ENCODE results near the gene SCARF1. TPM values are rescaled to one million over a fixed set of nuclear protein-coding genes. Genes with fewer than 3 reads are reported as not detected.

Gene SCARF1
- total RNA-seq, 1 experiment from 2014 or later, result 0.40 TPM

DNA sequence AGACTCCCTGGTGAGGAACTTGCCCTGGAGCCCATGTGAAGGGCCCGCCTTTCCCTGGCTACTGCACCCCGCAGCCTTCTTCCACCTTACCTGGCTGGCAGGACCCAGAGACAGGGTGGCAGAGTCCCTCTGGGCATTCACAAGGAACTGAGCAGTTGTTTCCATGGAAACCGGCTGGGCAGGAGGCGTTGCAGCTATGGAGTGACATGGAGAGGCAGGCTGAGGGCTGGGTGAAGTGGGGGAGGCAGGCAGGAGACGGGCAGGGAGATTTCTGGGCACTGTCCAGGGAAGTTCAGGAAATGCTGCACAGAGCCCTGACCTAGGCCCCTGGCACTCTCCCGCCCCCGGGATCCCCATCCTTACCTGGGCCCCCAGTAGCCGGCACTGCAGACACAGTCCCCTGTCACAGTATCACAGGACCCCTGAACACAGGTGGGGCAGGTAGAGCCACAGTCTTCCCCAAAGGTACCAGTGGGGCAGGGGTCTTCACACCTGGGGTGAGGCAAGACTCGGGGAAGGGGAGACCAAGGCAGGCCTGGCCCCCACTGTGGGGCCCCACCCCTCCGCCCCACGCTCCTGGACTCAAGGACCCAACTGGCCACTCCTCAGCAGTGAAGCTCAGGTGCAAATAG, 5.9 kb downstream of the SCARF1 start:
- intact Hi-C loops (cut with micrococcal nuclease), result no loop called here
- POLR2A ChIA-PET, result interaction anchor here (0.7 to 1.8 kb wide), 3 partner anchors 10 to 13 kb away, joined by 3 to 5 read pairs (median 4); partner anchors contain the start of gene RILP
- Mint-ChIP-seq H3K9me3 (ENCODE audit: unreplicated experiment) (no peaks in the 10 kb centered on the region), H3K27me3 (ENCODE audit: insufficient read depth, unreplicated experiment) (no peaks in the 10 kb centered on the region), H3K4me1 (ENCODE audit: insufficient read depth, unreplicated experiment) (peaks cover 8% of the 10 kb centered on the region), H3K36me3 (ENCODE audit: insufficient read depth, unreplicated experiment) (no peaks in the 10 kb centered on the region), H3K4me3 (ENCODE audit: unreplicated experiment) (no peak overlapping the region), H3K27ac (ENCODE audit: low read depth, unreplicated experiment) (no peak overlapping the region)
- CTCF ChIA-PET, result interaction anchor here (0.7 kb wide), 1 partner anchor 225 kb away, joined by 4 read pairs; no protein-coding TSS in a partner anchor
- no TSS peak for BruUV-seq (replicated peaks)
- TF ChIP-seq, protein P1, sequence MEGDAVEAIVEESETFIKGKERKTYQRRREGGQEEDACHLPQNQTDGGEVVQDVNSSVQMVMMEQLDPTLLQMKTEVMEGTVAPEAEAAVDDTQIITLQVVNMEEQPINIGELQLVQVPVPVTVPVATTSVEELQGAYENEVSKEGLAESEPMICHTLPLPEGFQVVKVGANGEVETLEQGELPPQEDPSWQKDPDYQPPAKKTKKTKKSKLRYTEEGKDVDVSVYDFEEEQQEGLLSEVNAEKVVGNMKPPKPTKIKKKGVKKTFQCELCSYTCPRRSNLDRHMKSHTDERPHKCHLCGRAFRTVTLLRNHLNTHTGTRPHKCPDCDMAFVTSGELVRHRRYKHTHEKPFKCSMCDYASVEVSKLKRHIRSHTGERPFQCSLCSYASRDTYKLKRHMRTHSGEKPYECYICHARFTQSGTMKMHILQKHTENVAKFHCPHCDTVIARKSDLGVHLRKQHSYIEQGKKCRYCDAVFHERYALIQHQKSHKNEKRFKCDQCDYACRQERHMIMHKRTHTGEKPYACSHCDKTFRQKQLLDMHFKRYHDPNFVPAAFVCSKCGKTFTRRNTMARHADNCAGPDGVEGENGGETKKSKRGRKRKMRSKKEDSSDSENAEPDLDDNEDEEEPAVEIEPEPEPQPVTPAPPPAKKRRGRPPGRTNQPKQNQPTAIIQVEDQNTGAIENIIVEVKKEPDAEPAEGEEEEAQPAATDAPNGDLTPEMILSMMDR (IDR thresholded peaks at IDR 0.05; ENCODE audit: unreplicated experiment), result no peak
- DNase-seq (ENCODE audit: unreplicated experiment), result no peak

DNA sequence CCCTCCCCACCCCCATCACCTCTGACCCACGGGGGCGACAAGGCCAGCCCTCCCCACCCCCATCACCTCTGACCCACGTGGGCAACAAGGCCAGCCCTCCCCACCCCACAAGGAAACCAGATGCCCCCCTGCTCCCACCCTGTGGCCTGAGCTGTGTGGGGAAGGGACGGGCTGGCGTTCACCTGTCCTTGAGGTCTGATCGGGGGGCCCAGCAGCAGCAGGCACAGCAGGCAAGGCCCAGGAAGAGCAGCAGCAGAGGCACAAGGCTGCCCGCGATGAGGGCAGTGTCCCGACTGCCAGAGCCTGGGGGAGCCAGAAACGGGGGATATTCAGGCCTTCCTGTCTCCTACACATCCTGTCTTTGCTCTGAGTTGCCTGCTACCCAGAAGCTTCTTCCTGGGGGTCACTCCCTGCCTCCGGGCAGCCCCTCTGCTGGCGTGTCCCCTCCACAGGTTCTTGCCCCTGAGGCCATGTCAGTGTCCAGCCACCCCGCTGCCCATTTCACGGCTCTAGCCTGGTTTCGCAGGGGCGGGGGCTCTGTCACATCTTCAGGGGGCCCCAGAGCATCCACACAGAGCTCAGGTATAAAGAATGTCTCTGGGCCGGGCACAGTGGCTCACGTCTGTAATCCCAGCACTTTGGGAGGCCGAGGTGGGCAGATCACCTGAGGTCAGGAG, 6.8 kb downstream of the SCARF1 start:
- ChIA-PET POLR2A (interaction anchor here (0.6 to 1.8 kb wide), 3 partner anchors 9 to 12 kb away, joined by 3 to 5 read pairs (median 4); no protein-coding TSS in a partner anchor), CTCF (interaction anchor here (0.7 to 1.2 kb wide), 3 partner anchors 9 to 378 kb away, joined by 3 to 4 read pairs (median 3); no protein-coding TSS in a partner anchor)
- Mint-ChIP-seq H3K36me3 (ENCODE audit: insufficient read depth, unreplicated experiment) (no peaks in the 10 kb centered on the region), H3K4me1 (ENCODE audit: insufficient read depth, unreplicated experiment) (no peaks in the 10 kb centered on the region), H3K27ac (ENCODE audit: low read depth, unreplicated experiment) (no peak overlapping the region), H3K9me3 (ENCODE audit: unreplicated experiment) (no peaks in the 10 kb centered on the region), H3K4me3 (ENCODE audit: unreplicated experiment) (no peak overlapping the region), H3K27me3 (ENCODE audit: insufficient read depth, unreplicated experiment) (no peaks in the 10 kb centered on the region)
- TF ChIP-seq, protein P1 (IDR thresholded peaks at IDR 0.05; ENCODE audit: unreplicated experiment), result no peak
- intact Hi-C loops (cut with micrococcal nuclease), result no loop called here
- no peak for DNase-seq (ENCODE audit: unreplicated experiment)
- no TSS peak for BruUV-seq (replicated peaks)

DNA sequence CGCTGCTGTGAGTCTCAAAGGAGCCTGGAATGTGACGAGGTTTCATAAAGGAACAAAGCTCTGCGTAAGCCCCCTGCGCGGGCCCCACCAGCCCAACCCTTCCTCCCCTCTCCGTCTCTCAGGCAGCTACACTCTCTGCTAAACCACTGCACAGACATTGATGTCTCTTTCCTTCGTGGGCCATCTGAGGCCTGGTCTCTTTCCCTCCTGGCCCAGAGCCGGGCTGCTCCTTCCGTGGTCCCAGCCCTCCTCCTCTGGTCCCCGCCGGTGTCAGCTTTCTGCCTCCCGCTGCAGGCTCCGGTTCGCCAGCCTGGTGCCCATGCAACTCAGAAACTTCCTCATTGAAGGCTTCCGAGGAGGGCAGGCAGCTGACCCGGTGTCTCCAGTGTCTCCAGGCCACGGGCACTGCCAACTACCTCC, 7.4 kb downstream of the SCARF1 start:
- no TSS peak for BruUV-seq (replicated peaks)
- Mint-ChIP-seq H3K9me3 (ENCODE audit: unreplicated experiment) (no peaks in the 10 kb centered on the region), H3K4me1 (ENCODE audit: insufficient read depth, unreplicated experiment) (no peaks in the 10 kb centered on the region), H3K27me3 (ENCODE audit: insufficient read depth, unreplicated experiment) (no peaks in the 10 kb centered on the region), H3K36me3 (ENCODE audit: insufficient read depth, unreplicated experiment) (no peaks in the 10 kb centered on the region), H3K27ac (ENCODE audit: low read depth, unreplicated experiment) (no peak overlapping the region), H3K4me3 (ENCODE audit: unreplicated experiment) (no peak overlapping the region)
- ChIA-PET POLR2A (interaction anchor here (0.6 to 1.6 kb wide), 3 partner anchors 9 to 12 kb away, joined by 3 to 5 read pairs (median 4); no protein-coding TSS in a partner anchor), CTCF (interaction anchor here (0.7 to 1.2 kb wide), 3 partner anchors 8 to 377 kb away, joined by 3 to 4 read pairs (median 3); no protein-coding TSS in a partner anchor)
- DNase-seq (ENCODE audit: unreplicated experiment), result no peak
- intact Hi-C loops (cut with micrococcal nuclease), result no loop called here
- TF ChIP-seq, protein P1 (IDR thresholded peaks at IDR 0.05; ENCODE audit: unreplicated experiment), result no peak

DNA sequence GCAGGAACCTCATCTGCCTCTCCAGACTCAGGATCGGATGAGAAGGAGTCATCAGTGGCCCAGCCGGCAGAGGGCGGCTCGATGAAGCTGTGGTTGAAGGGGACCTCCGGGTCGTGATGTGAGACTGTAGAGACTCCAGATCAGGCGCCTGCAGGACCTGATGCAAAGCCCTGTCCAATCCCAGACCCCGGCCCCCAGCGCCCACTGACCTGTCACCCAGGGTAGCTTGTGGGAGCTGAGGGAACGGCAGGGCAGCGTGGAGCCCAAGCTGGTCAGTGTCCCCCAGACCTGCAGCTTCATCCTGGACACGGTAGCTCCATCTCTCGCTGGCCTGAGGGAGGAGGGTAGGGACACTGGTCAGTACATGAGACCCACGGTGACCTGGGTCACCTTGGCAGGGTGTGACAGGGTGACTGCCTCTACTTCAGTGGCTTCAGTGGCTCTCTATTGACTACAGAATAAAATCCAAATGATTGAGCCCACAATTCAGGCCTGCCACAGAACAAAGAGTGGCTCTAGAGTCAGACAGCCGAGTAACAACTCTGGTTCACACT, 8.7 kb downstream of the SCARF1 start:
- Mint-ChIP-seq H3K27me3 (ENCODE audit: insufficient read depth, unreplicated experiment) (no peaks in the 10 kb centered on the region), H3K27ac (ENCODE audit: low read depth, unreplicated experiment) (no peak overlapping the region), H3K4me1 (ENCODE audit: insufficient read depth, unreplicated experiment) (peaks cover 2% of the 10 kb centered on the region), H3K36me3 (ENCODE audit: insufficient read depth, unreplicated experiment) (no peaks in the 10 kb centered on the region), H3K4me3 (ENCODE audit: unreplicated experiment) (no peak overlapping the region), H3K9me3 (ENCODE audit: unreplicated experiment) (no peaks in the 10 kb centered on the region)
- TF ChIP-seq, protein P1 (IDR thresholded peaks at IDR 0.05; ENCODE audit: unreplicated experiment), result no peak
- ChIA-PET CTCF (interaction anchor here (0.5 to 1.1 kb wide), 5 partner anchors 9 to 22 kb away, joined by 3 read pairs; partner anchors contain the start of genes RILP and SCARF1), POLR2A (interaction anchor here (1.1 to 1.6 kb wide), 2 partner anchors 10 to 100 kb away, joined by 3 to 5 read pairs; no protein-coding TSS in a partner anchor)
- DNase-seq (ENCODE audit: unreplicated experiment), result no peak
- BruUV-seq (replicated peaks), result no TSS peak
- intact Hi-C loops (cut with micrococcal nuclease), result no loop called here
